ENCODE data around the gene UBXN2A.
"Not testable (repeated sequence)": the region's sequence is repeated elsewhere in the genome, so short reads cannot be mapped to it uniquely, and the experiment has no call there.

UBXN2A gene

DNA sequence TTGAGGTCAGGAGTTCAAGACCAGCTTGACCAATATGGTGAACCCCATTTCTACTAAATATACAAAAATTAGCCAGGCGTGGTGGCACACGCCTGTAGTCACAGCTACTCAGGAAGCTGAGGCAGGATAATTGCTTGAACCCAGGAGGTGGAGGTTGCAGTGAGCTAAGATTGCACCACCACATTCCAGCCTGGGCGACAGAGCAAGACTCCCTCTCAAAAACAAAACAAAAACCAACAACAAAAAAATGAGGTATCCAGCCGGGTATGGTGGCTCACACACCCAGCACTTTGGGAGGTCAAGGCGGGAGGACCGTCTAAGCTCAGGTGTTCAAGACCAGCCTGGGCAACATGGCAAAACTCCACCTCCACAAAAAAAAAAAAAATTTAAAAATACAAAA is 74.6 kb downstream of the UBXN2A start:
- DNase-seq, result not testable (repeated sequence)

DNA sequence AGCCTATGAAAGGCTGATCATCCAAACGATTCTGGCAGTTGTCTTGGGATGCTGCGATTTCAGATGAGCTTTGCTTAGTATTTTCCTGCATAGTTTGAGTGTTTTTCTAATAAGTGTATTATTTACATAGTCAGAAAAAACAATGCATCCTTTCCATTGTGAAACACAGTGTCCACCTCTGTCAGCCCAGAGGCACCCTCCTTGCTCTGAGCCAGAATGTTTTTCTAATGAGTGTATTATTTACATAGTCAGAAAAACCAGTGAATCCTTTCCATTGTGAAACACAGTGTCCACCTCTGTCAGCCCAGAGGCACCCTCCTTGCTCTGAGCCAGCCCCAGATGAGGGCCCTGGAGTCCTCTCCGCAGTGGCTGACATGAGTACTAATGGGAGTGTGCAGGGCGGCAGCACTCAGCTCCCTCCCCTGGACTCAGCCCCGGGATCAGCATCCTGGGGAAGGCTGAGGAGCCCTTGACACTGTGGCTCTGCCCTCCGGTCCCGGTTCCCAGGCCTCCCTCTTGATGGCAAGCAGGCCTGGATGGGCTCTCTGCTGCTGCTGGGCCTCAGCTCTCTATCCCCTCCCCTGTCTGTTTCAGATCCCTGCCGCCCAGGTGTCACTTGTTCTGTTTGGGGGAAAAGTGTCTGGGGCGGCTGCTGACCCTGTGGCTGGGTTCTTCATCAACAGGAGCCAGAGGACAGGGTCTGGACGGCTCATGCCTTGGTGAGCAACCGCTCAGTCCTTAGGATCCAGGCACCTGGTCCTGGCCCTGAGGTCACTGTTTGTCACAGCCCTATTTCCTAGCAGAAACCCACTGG is 75.5 kb downstream of the UBXN2A start:
- DNase-seq, result no peak

DNA sequence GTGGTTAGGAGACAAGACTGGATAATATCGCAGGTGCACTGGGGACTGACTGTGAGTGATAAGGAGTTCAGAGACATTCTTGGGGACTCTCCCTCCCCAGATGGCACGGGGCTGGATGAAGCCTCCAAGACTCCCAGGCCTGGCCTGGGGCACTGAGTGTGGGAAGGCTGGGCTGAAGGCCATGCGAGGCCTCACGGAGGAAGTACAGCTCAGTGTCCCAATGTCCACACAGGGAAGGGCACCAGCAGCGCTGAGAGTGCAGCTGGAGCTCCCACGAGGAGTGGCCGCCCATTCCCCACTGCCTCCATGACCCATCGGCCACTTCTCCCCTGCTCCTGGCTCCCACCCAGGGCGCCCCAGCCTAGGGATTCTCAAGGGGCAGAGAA is 76.1 kb downstream of the UBXN2A start:
- DNase-seq, result no peak

DNA sequence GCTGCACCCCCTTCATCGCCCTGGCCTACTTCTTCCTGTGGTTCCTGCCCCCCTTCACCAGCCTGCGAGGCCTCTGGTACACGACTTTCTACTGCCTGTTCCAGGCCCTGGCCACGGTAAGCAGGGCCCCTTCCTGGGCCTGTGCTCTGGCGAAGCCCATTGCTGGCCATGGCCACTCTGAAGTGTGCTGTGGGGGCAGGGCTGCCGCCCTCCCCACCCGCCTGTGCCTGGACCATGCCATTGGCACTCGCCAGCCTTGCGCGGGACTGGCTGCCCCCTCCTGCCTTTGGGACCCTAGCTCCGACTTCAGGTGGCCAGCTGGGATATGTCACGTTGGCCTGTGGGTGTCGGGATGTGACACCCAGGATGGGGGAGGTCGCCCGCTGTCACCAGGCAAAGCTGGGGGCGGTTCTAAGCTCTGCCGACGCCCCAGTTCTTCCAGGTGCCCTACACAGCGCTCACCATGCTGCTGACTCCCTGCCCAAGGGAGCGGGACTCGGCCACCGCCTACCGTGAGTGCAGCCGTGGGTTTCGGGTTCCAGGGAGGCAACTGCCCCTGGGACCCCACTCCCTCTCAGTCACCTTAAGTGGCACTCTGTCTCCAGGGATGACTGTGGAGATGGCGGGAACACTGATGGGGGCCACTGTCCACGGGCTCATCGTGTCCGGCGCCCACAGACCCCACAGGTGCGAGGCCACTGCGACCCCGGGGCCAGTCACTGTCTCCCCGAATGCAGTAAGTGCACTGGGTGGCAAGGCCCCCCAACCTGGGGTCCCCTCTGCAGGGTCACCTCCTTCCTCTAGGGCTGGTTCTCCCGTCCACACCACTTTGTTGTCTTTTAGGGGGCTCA is 76.8 kb downstream of the UBXN2A start:
- no peak for DNase-seq

DNA sequence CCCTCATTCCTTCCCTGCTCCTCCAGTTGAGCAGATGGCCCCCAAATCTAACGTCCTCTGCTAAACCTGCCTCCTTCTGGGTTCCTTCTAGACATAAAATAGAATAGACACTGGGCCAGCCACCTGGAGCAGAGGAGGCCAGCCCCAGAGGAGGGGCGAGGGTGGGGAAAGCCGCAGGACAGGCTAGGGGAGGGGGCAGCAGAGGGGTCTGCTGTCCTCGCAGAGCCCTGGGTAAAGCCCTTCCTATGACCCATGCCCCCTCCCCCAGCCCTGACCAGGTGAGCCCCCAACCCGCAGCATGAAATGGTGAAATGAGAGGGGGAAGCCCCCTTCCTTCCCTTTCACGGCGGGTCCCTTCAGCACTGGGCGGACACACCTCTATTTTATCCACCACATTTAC is 77.4 kb downstream of the UBXN2A start:
- no peak for DNase-seq

DNA sequence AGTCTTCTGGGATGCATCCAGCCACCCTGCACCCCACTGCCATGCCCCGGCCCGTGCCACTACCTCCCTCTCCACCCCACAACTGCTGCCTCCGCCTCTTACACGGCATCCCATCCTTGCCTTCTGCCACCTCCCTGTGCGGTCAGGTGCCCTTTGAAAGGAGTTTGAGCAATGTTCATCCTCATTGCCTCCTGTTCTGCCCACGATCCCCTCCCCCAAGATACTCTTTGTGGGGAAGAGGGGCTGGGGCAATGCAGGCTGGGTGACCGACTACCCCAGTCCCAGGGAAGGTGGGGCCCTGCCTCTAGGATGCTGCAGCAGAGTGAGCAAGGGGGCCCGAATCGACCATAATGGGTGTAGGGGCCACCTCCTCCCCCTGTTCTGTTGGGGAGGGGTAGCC is 78.0 kb downstream of the UBXN2A start:
- no peak for DNase-seq

DNA sequence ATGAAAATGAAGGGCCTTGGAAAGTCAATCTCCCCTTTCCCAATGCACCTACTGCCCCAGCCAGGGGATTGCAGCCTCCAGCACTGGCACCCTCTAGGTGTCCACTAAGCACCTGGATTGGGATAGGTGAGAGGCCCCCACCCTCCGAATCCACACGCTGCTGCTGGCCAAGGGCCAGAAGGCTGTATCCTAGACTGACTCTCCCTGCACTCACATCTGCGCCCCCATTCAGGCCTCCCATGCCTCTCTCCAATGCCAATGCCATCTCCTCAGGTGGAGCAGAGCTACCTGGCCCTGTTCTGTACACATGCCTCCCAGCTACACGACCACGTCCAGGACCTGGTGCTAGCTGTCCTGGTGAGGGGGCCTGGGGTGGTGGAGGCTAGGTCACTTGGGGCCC is 79.5 kb downstream of the UBXN2A start:
- DNase-seq, result no peak

DNA sequence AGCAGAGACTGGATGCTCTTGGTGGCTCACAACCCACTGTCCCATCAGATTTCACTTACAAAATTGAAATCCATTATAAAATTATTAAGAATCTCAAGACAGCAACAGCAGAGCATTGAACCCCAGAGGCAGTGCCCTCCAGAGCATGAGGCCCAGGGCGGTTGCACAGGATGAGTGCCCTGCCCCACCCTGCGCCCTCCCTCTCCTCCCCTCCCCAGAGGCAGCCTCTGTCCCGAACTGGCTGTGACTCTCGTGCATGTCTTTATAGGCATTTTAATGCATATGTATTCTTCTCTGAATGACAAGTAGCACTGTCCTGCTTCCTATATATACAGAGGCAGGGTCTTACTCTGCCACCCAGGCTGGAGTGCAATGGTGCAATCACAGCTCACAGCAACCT is 80.0 kb downstream of the UBXN2A start:
- no peak for DNase-seq

DNA sequence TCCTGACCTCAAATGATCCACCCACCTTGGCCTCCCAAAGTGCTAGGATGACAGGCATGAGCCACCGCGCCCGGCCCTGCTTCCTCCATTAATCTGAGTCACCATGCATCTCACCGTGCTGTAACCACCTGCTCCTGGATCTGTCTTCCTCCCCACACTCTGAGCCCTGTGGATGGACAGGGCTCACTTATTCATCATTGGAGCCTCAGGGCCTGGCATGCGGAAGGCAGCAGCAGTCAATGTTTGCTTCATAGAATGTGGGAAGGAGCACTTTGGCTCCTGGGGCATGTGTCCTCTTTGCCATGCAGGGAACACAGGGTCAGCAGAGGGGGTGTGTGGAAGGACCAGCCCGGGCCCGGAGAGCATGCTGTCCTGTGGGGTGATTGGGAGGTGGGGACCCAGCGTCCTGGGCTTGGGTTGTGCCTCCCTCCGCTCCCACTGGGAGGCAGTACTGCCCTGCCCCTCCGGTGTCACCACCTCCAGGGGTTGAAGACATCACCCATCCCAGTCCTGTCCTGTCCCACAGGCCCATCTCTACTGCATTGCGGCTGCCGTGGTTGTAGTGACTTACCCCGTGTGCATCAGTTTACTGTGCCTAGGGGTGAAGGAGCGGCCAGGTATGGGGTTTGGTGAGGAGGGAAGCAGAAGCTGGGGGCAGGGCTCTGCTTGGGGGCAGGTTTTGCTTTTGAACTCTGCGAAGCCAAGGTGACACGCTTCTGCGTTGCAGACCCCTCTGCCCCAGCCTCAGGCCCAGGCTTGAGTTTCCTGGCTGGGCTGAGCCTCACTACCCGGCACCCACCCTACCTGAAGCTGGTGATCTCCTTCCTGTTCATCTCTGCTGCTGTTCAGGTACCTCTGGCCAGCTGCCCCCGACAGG is 81.1 kb downstream of the UBXN2A start:
- no peak for DNase-seq

DNA sequence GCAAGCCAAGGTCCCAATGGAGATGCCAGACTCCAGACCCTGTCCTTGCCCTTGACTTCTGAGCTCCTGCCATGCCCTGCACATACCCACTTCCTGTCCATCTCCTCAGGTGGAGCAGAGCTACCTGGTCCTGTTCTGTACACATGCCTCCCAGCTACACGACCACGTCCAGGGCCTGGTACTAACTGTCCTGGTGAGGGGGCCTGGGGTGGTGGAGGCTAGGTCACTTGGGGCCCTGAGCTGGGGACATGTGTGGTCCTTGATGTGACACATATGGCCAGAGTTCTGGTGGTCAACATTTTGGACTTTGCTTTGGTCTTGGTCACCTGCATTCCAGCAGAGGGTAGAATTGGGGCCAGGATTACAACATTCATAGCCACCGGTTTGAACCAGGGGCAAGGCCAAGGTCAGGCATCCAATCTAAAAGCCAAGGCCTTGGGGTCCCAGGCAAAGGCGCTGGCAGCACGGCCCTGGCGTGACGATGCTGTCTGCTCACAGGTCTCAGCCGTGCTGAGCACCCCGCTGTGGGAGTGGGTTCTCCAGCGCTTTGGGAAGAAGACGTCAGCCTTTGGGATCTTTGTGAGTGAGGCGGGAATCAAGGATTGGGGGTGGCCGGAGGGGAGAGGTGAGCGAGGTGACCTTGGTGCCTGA is 82.2 kb downstream of the UBXN2A start:
- DNase-seq, result no peak

DNA sequence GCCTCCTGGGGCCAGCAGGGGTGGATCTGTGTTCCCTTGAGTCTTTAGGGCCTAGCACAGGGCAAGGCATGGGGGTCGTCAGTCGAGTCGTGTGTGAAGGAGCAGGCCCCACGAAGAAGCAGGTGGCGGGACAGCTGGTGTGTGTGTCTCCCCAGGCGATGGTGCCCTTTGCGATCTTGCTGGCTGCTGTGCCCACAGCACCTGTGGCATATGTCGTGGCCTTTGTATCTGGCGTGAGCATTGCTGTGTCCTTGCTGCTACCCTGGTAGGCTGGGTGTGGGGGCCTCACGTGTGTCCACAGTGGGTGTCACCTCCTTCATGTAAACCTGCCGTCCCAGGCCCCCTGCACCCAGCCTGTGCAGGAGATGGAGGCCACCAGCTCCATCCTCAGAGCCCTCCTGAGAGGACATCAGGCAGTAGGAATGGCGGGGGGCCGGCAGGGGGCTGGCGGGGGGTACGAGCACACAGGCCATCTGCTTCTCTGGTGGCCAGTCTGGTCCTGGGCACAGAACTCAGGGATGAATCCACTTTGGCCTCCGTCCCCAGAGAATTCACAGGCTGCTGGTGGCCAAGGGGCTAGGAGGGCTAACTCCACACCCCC is 82.8 kb downstream of the UBXN2A start:
- no peak for DNase-seq

DNA sequence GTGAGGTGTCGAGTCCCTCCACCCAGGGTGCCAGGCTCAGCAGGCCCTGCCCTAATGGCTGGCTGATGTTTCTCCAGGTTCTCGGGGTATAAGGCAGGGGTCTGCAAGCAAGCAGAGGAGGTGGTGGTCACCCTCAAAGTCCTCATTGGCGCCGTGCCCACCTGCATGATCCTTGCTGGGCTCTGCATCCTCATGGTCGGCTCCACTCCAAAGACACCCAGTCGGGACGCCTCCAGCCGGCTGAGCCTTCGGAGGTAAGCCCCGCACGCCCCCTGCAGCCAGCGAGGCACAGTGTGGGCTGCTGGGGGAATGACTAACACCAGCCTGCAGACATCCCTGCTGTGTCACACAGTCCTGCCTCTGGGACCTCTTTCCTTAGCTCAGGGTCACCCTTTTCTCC is 83.8 kb downstream of the UBXN2A start:
- no peak for DNase-seq

DNA sequence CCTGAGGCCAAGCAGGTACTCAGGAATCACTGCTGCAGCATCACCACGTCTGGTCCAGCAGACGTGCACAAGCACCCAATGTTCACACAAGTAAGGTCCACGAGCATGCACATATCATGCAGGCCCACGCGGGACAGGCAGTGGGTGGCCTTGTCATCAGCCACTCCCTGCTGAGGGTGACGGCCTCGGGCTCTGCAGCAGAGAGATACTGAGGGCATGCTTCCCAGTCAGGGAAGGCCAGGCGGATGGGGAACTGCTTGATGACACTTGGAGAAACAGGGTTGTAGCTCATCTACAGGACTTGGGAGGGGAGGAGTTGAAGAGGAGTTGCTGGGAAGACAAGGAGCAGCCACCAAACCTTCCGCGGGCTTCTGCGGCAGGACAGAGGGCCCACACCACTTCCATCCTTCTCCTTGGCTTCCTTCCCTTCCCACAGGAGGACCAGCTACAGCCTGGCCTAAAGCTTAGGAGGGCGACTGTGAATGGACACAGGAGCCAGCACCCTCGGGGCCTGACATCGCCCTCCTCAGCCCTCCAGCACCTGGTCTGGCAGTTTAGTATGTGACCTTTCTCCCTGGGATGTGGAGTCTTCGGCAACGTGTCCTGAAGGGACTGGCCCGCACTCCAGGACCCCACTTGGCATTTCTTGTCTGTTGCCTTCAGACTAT is 84.9 kb downstream of the UBXN2A start:
- no peak for DNase-seq

DNA sequence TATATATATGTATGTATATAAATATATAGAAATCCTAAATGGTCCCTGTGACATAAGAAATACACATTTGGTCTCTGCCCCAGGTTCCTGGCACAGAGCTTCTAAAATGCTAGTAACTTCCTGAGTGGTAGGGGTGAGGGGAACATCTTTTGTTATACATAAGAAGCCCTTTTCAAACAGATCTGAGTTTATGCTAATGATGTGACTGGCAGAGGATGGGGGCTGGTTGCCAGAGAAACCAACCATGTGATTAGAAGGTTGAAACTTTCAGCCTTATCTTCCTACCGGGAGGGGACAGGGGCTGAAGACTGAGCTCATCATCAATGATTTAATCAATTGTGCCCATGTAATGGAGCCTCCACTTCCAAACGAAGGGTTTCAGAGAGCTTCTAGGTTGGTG is 86.0 kb downstream of the UBXN2A start:
- DNase-seq, result no peak

DNA sequence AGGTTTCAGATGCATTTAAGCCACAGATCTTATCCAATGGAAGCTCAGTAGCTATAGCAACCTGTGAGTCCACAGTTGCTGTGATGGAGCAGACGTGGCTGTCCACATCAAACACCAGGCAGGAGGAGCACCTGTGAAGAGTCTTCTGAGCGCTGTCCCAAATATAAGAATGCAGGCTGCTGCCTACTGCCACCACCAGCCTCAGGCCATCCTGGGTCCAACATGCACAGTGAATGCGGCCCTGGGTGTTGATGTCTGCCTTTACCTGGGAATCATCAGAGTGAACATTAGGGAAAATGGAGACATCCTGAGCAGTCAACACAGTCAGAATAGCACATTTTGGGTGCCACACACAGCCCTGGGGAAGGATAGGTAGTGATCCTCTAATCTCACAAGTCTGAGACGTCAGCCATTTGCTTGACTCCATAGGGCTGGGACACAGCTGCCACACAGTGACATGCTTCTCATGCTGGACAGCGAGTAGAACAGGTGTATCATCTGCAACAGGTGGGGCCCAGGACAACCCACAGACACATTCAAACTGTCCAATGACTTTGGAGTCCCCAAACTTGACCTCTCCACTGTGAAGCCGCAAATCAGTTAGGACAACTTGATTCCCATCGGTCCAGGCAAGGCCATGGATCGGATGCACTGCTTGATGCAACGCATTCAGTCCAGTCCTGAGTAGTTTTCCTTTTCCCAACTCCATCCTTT is 98.7 kb downstream of the UBXN2A start:
- no peak for DNase-seq

DNA sequence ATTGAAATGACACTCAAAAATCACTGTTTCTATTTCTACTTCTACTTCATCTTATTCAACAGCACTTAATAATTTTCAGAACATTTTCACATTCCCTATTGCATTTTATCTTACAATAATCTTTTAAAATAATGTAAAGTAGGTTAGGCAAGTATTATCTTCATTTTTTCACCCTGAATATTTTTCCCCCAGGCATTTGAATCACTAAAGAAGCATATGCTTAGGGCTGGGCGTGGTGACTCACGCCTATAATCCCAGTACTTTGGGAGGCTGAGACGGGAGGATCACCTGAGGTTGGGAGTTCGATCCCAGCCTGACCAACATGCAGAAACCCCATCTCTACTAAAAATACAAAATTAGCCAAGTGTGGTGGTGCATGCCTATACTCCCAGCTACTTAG is 100.2 kb downstream of the UBXN2A start:
- no peak for DNase-seq

DNA sequence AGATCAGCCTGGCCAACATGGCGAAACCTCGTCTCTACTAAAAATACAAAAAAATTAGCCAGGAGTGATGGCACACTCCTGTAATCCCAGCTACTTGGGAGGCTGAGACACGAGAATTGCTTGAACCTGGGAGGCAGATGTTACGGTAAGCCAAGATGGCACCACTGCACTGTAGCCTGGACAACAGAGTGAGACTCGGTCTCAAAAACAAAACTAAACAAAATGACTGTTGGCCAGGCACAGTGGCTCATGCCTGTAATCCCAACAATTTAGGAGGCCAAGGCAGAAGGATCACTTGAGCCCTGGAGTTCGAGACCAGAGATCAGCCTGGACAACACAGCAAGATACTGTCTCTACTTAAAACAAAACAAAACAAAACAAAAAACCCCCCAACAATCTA is 102.9 kb downstream of the UBXN2A start:
- DNase-seq, result not testable (repeated sequence)

DNA sequence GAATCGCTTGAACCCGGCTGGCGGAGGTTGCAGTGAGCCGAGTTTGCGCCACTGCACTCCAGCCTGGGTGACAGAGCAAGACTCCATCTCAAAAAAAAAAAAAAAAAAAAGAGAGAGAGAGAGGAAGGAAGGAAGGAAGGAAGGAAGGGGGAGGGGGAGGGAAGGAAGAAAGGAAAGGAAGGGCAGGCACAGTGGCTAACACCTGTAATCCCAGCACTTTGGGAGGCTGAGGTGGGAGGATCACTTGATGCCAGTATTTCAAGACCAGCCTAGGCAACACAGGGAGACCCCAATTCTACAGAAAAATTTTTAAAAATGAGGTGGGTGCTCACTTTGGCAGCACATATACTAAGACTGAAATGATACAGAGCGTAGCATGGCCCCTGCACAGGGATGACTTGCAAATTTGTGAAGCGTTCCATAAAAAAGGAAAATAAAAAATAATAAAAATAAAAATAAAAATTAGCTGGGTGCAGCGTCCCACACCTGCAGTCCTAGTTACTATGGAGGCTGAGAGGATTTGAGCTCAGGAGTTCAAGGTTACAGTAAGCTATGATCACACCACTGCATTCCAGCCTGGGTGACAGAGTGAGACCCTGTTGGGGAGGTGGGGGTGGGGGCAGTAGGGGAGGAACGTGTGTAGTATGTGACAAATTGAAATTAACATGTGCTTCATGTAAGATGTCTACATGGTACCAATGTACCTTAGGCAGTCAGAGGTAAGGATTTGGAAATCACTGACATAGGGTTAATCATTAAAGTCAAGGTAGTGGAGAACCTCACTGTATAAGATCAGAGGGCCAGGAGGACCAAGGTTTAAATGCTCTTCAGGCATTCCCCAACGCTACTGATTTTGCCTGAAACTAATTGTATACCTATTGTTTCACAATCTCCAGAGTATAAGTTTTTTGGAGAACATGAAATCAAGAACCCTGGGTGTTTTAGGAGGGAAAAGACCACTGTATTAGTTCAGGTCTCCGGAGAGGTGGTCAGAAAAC is 105.5 kb downstream of the UBXN2A start:
- DNase-seq, result no peak

DNA sequence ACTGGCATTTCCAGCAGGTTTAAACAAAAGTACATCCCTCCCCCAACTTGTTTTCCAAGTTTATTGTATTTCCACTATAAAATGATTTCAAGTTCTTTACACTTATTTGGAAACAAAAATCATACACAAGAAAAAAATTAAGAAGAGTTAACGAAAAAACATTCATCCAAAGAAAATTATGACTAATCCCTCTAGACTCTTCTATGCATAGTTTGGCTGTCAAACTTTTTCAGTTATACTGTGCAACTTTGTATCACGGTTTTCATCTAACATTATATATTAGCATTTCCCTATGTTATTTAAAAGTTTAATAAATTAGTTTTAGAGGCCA is 106.3 kb downstream of the UBXN2A start:
- DNase-seq, result no peak

Measured in T-helper 1 cell (primary cell).